Hepatocyte (in vitro differentiated cells): ENCODE data around the gene TNPO3. TPM values are rescaled to one million over a fixed set of nuclear protein-coding genes. Genes with fewer than 3 reads are reported as not detected.

ENCODE experiments used
- DNase-seq: peaks from one replicate; pipeline ENCODE4 v3.0.0-alpha.2; 2016; ENCODE audit warnings: low spot score
- H2AFZ ChIP-seq: fragments of 200-600 bp; sonication (generic); 2 replicates; pipeline ENCODE4 v1.6.0; 2016; ENCODE audit warnings: antibody characterized with exemption, mild to moderate bottlenecking
- H3K27ac ChIP-seq: fragments of 200-600 bp; sonication (generic); 2 replicates; pipeline ENCODE4 v1.5.1; 2016; ENCODE audit warnings: mild to moderate bottlenecking
- H3K27me3 ChIP-seq: fragments of 200-600 bp; sonication (generic); 2 replicates; pipeline ENCODE4 v1.6.1; 2016
- H3K36me3 ChIP-seq: fragments of 200-600 bp; sonication (generic); replicated peaks from 2 replicates; pipeline ENCODE4 v1.5.1; 2016; ENCODE audit warnings: low read depth; ENCODE audit not compliant: insufficient read depth
- H3K4me1 ChIP-seq: fragments of 200-600 bp; sonication (generic); 2 replicates; pipeline ENCODE4 v1.5.1; 2016; ENCODE audit warnings: mild to moderate bottlenecking, moderate library complexity; ENCODE audit not compliant: insufficient read depth
- H3K4me2 ChIP-seq: fragments of 200-600 bp; sonication (generic); 2 replicates; pipeline ENCODE4 v1.6.0; 2016
- H3K4me3 ChIP-seq: fragments of 200-600 bp; sonication (generic); 2 replicates; pipeline ENCODE4 v1.5.1; 2016; ENCODE audit warnings: mild to moderate bottlenecking
- H3K79me2 ChIP-seq: fragments of 200-600 bp; sonication (generic); 2 replicates; pipeline ENCODE4 v1.6.0; 2017; ENCODE audit warnings: mild to moderate bottlenecking
- H3K9me2 ChIP-seq: fragments of 200-600 bp; sonication (generic); replicated peaks from 2 replicates; pipeline ENCODE4 v1.6.0; 2017; ENCODE audit warnings: mild to moderate bottlenecking; ENCODE audit not compliant: insufficient read depth
- H3K9me3 ChIP-seq: fragments of 200-600 bp; sonication (generic); 2 replicates; pipeline ENCODE4 v1.5.1; 2016; ENCODE audit warnings: low read depth, mild to moderate bottlenecking
- H4K20me1 ChIP-seq: fragments of 200-600 bp; sonication (generic); 2 replicates; pipeline ENCODE4 v1.6.0; 2016; ENCODE audit warnings: mild to moderate bottlenecking; ENCODE audit not compliant: insufficient read depth, poor library complexity, severe bottlenecking
- EZH2 ChIP-seq: fragments of 200-600 bp; sonication (generic); IDR thresholded peaks from 2 replicates; pipeline ENCODE4 v1.6.1; 2016; ENCODE audit warnings: antibody characterized with exemption, mild to moderate bottlenecking, borderline replicate concordance
- EZH2phosphoT487 ChIP-seq: fragments of 200-600 bp; sonication (generic); IDR thresholded peaks from one replicate; pipeline ENCODE4 v1.6.1; 2018; ENCODE audit warnings: antibody characterized with exemption, mild to moderate bottlenecking, low read depth, moderate library complexity; ENCODE audit not compliant: unreplicated experiment, severe bottlenecking
- WGBS: methylation state at CpG from one replicate; pipeline ENCODE4 v1.1.6; 2016; ENCODE audit warnings: low lambda C conversion rate; ENCODE audit errors: missing lambda C conversion rate; 5-methylcytosine and 5-hydroxymethylcytosine counted together
- polyA plus RNA-seq: library from polyadenylated mRNA; unstranded; fragments of >200 nt; fragmentation: Nextera tagmentation; extraction: Ambion mirVana; gene quantifications from 2 replicates; pipeline ENCODE4 v1.2.1, GENCODE V29; 2016
- total RNA-seq: library from RNA; depleted of rRNA; stranded (reverse); fragments of >200 nt; gene quantifications from 2 replicates; pipeline ENCODE4 v1.2.3, GENCODE V29; 2014
- TF ChIP-seq, protein P1 (sequence below): fragments of 200-600 bp; sonication (generic); IDR thresholded peaks from 2 replicates; pipeline ENCODE4 v1.5.1; 2016; ENCODE audit warnings: antibody characterized with exemption, mild to moderate bottlenecking; ENCODE audit not compliant: poor library complexity

TNPO3 gene
- total and polyA plus RNA-seq, 2 experiments from 2014 or later = 19.9 to 35.4 TPM

DNA sequence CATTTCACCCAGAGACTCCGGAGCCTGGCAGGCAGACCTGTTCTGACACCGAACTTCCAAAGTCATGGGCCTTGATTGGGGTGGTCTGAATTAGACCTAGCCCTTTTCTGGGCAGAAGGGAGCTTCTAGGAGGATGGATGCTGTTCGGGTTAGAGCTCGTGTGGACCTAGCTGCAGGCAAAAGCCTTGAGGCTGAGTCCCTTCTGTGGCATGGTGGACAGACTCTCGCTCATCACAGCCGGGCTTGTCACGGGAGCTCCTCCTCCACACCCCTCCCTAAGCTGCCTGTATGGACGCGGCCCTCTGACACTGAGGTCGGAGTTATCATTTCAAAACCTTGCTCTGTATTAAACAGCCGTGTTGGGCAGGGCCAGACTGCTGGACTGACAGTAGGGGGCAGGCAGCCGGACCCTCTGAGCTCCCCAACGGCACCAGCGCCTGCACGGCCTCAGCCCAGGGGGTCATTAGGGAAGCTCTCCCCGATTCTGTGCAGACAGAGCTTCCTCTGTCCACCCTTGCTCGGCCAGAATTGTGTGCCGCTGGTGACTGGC, 115.0 kb downstream of the TNPO3 start:
- Histone ChIP-seq H3K79me2 (no peaks in the 10 kb centered on the region), H3K27me3 (peaks cover 41% of the 10 kb centered on the region), H3K9me3 (no peaks in the 10 kb centered on the region), H4K20me1 (no peaks in the 10 kb centered on the region), H3K36me3 (no peaks in the 10 kb centered on the region), H3K4me3 (no peak overlapping the region), H2AFZ (no peak overlapping the region), H3K9me2 (no peaks in the 10 kb centered on the region), H3K4me1 (peaks cover 4% of the 10 kb centered on the region), H3K4me2 (no peak overlapping the region), H3K27ac (no peak overlapping the region)
- DNase-seq = no peak
- WGBS = 85% methylated on average over 18 of the region's 18 CpGs
- TF ChIP-seq EZH2 = no peak
- no peak for TF ChIP-seq EZH2phosphoT487
- TF ChIP-seq, protein P1, sequence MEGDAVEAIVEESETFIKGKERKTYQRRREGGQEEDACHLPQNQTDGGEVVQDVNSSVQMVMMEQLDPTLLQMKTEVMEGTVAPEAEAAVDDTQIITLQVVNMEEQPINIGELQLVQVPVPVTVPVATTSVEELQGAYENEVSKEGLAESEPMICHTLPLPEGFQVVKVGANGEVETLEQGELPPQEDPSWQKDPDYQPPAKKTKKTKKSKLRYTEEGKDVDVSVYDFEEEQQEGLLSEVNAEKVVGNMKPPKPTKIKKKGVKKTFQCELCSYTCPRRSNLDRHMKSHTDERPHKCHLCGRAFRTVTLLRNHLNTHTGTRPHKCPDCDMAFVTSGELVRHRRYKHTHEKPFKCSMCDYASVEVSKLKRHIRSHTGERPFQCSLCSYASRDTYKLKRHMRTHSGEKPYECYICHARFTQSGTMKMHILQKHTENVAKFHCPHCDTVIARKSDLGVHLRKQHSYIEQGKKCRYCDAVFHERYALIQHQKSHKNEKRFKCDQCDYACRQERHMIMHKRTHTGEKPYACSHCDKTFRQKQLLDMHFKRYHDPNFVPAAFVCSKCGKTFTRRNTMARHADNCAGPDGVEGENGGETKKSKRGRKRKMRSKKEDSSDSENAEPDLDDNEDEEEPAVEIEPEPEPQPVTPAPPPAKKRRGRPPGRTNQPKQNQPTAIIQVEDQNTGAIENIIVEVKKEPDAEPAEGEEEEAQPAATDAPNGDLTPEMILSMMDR = no peak

DNA sequence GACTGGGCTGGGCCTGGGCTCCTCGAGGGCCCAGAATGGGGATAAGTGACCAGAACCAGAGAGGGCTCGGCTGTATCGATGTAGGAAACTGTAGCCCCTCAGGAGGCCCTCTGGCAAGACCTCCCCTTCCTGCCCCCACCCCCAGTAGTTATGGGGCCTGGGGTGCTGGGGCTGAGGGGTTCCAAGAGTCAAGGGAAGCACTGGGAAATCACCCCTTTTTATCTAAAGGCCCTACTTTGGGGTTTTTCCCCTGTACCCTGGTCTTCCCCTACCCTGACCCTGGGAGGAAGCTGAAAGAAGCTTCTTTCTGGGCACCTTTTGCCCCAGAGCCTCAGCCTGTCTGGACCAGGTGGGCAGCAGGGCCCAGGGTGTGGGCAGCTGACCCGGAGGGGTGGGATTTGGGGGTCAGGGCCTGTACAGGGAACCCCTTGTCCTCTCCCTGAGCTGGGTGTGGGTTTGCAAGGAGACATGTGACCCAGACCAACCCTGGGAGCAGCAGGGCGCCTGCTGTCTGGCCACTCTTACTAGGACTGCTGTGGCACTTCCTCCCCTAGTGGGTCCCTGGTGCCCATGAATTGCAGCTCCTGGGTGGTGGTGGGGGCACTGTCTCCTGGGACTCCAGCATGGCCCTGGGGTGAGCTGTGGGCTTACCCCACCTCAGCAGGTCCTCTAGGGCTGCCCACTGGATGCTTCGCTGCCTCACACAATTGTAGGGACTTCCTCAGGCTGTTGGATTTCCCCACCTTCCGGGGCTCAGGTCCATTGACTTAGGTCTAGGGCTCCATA, 115.6 kb downstream of the TNPO3 start:
- H2AFZ ChIP-seq = no peak overlapping the region
- no peak overlapping the region for H3K27ac ChIP-seq
- no peak overlapping the region for H3K4me3 ChIP-seq
- peaks cover 41% of the 10 kb centered on the region for H3K27me3 ChIP-seq
- WGBS = 97% methylated on average over 4 of the region's 7 CpGs
- H4K20me1 ChIP-seq = no peaks in the 10 kb centered on the region
- H3K4me2 ChIP-seq = peak overlapping the region; percentile 99
- no peaks in the 10 kb centered on the region for H3K9me2 ChIP-seq
- no peaks in the 10 kb centered on the region for H3K9me3 ChIP-seq
- no peaks in the 10 kb centered on the region for H3K79me2 ChIP-seq
- DNase-seq = no peak
- peaks cover 4% of the 10 kb centered on the region for H3K4me1 ChIP-seq
- H3K36me3 ChIP-seq = no peaks in the 10 kb centered on the region
- TF ChIP-seq EZH2 (no peak), EZH2phosphoT487 (no peak)
- TF ChIP-seq, protein P1 = no peak

DNA sequence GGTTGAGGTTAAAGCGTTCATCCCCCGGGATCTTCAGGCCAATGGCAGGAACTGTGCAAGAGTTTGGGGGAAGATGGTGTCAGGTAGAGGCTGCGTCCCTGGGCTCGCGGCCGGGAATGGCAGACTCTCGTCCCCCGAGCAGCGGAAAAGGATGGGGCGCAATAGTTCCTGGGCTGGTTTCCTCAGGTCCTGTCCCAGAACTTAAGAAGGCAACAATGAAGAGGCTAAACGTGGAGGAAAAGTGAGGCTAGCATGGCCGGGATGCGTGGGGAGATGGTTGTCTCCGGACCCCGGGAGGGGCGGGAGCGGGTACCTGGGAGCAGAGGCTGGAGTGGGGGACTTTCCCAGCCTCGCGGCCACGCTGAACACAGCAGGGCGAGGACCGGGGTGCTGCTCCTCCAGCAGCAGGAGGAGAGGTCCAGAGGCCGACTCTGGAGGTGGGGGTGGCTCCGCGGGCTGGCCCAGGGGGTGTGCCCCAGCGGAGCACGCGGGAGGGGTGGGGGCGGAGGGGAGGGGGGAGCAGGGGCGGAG, 116.3 kb downstream of the TNPO3 start:
- Histone ChIP-seq H3K36me3 (no peaks in the 10 kb centered on the region), H2AFZ (peak overlapping the region; percentile 71), H3K4me1 (peaks cover 4% of the 10 kb centered on the region), H3K9me2 (no peaks in the 10 kb centered on the region), H3K27me3 (peaks cover 41% of the 10 kb centered on the region), H4K20me1 (no peaks in the 10 kb centered on the region), H3K4me3 (peak overlapping the region; percentile 49), H3K79me2 (no peaks in the 10 kb centered on the region), H3K27ac (no peak overlapping the region), H3K9me3 (no peaks in the 10 kb centered on the region), H3K4me2 (peak overlapping the region; percentile 99)
- WGBS = 10% methylated on average over 20 of the region's 30 CpGs
- DNase-seq = no peak
- TF ChIP-seq EZH2phosphoT487 = no peak
